Ishikawa (cell line): ENCODE measurements around the gene SAMD1.

ENCODE experiments used
- CREB1 ChIP-seq: IDR thresholded peaks from 2 replicates; pipeline ENCODE4 v1.6.1; 2012; ENCODE audit warnings: low read depth
- EGR1 ChIP-seq: IDR thresholded peaks from 2 replicates; pipeline ENCODE4 v1.6.1; 2012
- EP300 ChIP-seq: IDR thresholded peaks from 2 replicates; pipeline ENCODE4 v1.6.1; 2012; ENCODE audit warnings: borderline replicate concordance
- REST ChIP-seq: IDR thresholded peaks from 2 replicates; pipeline ENCODE4 v1.6.1; 2012; ENCODE audit warnings: low read depth, mild to moderate bottlenecking
- YY1 ChIP-seq: IDR thresholded peaks from 2 replicates; pipeline ENCODE4 v1.6.1; 2012; ENCODE audit warnings: low read depth
- ZBTB7A ChIP-seq: IDR thresholded peaks from 2 replicates; pipeline ENCODE4 v1.6.1; 2012; ENCODE audit warnings: low read depth

GRCh38 chr19:14061751-14062557, 28.6 kb downstream of the SAMD1 start, which contains the start of gene PALM3:
- TF ChIP-seq EGR1 (no peak), YY1 (peak; percentile 36; the same call in 1 of the 2 replicates), REST (no peak), EP300 (no peak), ZBTB7A (peak; percentile 94), CREB1 (no peak)
